Spinal cord (tissue), 10 donors: ENCODE results near the gene CHFR. TPM values are rescaled to one million over a fixed set of nuclear protein-coding genes. Genes with fewer than 3 reads are reported as not detected.
"Not testable (repeated sequence)": the region's sequence is repeated elsewhere in the genome, so short reads cannot be mapped to it uniquely, and the experiment has no call there.

Source experiments
- DNase-seq, 6 donors: peaks; one replicate each; pipeline versions ENCODE4 v3.0.0 to v3.0.0-alpha.2; 2013 to 2015; ENCODE audit warnings: low spot score in 6 of 6, low read depth in 4 of 6
- H3K27ac ChIP-seq: one replicate; pipeline ENCODE4 v1.5.1; 2013; ENCODE audit warnings: low read depth, low read length, control low read depth
- H3K27me3 ChIP-seq: one replicate; pipeline ENCODE4 v1.6.1; 2013; ENCODE audit warnings: low read length; ENCODE audit not compliant: control insufficient read depth, insufficient read depth
- H3K36me3 ChIP-seq: one replicate; pipeline ENCODE4 v1.6.1; 2013; ENCODE audit warnings: low read length; ENCODE audit not compliant: control insufficient read depth, insufficient read depth
- H3K4me1 ChIP-seq: one replicate; pipeline ENCODE4 v1.6.1; 2013; ENCODE audit warnings: low read length; ENCODE audit not compliant: control insufficient read depth, insufficient read depth
- H3K4me3 ChIP-seq: one replicate; pipeline ENCODE4 v1.5.1; 2013; ENCODE audit warnings: low read depth, low read length, control low read depth
- H3K9me3 ChIP-seq: one replicate; pipeline ENCODE4 v1.6.1; 2013; ENCODE audit warnings: low read length; ENCODE audit not compliant: control insufficient read depth, insufficient read depth
- WGBS: methylation state at CpG from one replicate; pipeline ENCODE4 v1.1.5; 2013; ENCODE audit warnings: missing lambda C conversion rate; ENCODE audit not compliant: insufficient coverage; 5-methylcytosine and 5-hydroxymethylcytosine counted together
- polyA plus RNA-seq, 2 donors: library from polyadenylated mRNA; unstranded; fragments of 120-200 nt; gene quantifications; one replicate each; pipeline ENCODE4 v1.2.1, GENCODE V29; 2013; ENCODE audit not compliant: insufficient read length in 2 of 2
- total RNA-seq, 2 donors: library from RNA; depleted of rRNA in 1 of 2; stranded (reverse); fragments of 120-200 nt in 1 of 2; fragments of >200 nt in 1 of 2; gene quantifications; one replicate each; pipeline versions ENCODE4 v1.2.3 to v1.2.4, GENCODE V29; 2013 to 2014
- donor health status: healthy.

The CHFR gene
- total and polyA plus RNA-seq, 4 donors, result 20.9 to 58.6 (median 30.7) TPM

DNA sequence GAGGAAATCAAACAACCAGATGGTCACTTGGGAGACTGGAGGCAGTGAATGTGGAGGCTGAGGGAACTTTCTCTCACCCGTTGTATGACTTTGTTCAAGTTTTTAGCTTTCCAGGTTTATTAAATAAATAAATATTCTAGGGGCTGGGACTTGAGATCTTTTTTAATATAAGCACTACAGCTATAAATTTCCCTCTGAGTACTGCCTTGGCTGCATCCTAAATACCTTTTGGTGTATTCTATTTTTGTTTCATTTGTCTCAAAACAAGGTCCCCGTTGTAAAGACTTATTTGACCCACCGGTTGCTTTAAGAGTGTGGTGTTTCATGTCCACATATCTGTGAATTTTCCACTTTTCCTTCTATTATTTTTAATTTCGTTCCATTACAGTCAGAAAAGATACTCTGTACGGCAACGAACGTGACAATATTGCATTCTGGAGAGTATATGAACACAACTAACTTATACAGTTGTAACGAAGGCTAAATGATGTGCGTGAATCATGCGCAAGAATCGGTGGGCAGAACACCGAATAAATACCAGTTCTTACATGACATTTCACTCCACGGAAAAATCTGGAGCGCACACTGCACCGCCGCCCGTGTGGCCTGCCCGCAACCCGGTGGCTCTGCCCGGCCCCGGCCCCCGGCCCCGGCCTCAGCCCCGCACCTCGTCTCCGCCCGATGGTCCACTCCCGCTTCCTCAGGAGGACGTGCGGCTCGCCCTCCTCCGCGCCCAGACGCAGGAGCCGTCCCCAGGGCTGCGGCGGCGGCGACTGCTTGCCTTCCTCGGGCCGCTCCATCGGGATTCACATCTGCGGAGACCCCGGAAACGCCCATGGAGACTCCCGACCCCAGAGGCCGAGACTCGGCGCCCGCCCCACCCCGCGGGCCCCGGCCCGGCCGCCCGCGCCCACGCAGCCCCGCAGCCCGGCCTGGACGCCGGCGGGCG is 602 bp downstream of the CHFR start:
- Histone ChIP-seq H3K27ac (no peak overlapping the region), H3K4me1 (peaks cover 3% of the 10 kb centered on the region), H3K9me3 (no peaks in the 10 kb centered on the region), H3K4me3 (peak overlapping the region; percentile 46), H3K27me3 (no peaks in the 10 kb centered on the region), H3K36me3 (peaks cover 14% of the 10 kb centered on the region)
- WGBS, result under 1% methylated on average over 56 of the region's 64 CpGs
- no peak for DNase-seq

GRCh38 chr12:132881818-132882217 is 5.6 kb downstream of the CHFR start:
- 75% methylated on average over 1 of the region's 7 CpGs for WGBS
- Histone ChIP-seq H3K36me3 (peaks cover 30% of the 10 kb centered on the region), H3K4me1 (no peaks in the 10 kb centered on the region), H3K27ac (no peak overlapping the region), H3K27me3 (no peaks in the 10 kb centered on the region), H3K4me3 (no peak overlapping the region), H3K9me3 (no peaks in the 10 kb centered on the region)
- no peak for DNase-seq

DNA sequence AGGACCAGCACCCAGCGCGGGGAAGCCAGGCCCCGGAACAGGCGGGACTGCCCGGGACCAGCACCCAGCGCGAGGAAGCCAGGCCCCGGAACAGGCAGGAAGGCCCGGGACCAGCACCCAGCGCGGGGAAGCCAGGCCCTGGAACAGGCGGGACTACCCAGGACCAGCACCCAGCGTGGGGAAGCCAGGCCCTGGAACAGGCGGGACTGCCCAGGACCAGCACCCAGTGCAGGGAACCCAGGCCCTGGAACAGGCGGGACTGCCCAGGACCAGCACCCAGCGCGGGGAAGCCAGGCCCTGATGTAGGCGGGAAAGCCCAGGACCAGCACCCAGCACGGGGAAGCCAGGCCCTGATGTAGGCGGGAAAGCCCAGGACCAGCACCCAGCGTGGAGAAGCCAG is 12.8 kb downstream of the CHFR start:
- H3K27ac ChIP-seq, DNase-seq, H3K4me1 ChIP-seq, H3K27me3 ChIP-seq, H3K4me3 ChIP-seq, H3K9me3 ChIP-seq: not testable (repeated sequence)
- peaks cover 82% of the 10 kb centered on the region for H3K36me3 ChIP-seq
- WGBS, result 96% methylated on average over 21 of the region's 21 CpGs

DNA sequence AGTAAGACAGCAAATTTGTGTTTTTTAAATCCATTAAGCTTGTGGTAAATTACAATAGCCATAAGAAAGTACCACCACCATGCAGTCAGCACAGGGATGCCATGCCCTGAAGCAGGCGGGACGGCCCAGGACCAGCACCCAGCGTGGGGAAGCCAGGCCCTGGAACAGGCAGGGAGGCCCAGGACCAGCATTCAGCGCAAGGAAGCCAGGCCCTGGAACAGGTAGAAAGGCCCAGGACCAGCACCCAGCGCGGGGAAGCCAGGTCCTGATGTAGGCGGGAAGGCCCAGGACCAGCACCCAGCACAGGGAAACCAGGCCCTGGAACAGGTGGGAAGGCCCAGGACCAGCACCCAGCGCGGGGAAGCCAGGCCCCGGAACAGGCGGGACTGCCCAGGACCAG is 13.2 kb downstream of the CHFR start:
- Histone ChIP-seq H3K36me3 (peaks cover 84% of the 10 kb centered on the region), H3K9me3 (no peaks in the 10 kb centered on the region), H3K4me1 (no peaks in the 10 kb centered on the region), H3K4me3 (no peak overlapping the region), H3K27me3 (no peaks in the 10 kb centered on the region), H3K27ac (no peak overlapping the region)
- no peak for DNase-seq
- WGBS, result 98% methylated on average over 11 of the region's 11 CpGs

DNA sequence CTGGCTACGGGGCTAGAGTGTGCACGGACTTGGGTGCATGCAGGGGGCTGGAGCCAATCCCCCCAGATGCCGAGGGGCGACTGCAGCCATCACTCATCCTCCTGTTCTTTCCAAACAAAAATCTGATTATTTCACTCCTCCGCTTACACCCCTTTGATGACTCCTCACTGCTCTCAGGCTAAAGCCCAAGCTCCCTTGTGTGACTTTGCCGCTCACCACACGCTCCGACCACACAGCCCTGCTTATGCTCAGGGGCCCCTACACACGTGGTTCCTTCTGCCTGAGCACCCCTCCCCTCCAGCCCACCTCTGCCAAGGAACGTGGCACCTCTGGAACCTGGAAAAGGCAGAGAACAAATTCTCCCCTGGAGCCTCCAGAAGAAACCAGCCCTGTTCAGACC is 13.7 kb downstream of the CHFR start:
- H3K27me3 ChIP-seq, result no peaks in the 10 kb centered on the region
- H3K4me3 ChIP-seq, result no peak overlapping the region
- H3K27ac ChIP-seq, result no peak overlapping the region
- H3K36me3 ChIP-seq, result peaks cover 79% of the 10 kb centered on the region
- 88% methylated on average over 10 of the region's 10 CpGs for WGBS
- H3K4me1 ChIP-seq, result no peaks in the 10 kb centered on the region
- no peaks in the 10 kb centered on the region for H3K9me3 ChIP-seq
- DNase-seq, result no peak

DNA sequence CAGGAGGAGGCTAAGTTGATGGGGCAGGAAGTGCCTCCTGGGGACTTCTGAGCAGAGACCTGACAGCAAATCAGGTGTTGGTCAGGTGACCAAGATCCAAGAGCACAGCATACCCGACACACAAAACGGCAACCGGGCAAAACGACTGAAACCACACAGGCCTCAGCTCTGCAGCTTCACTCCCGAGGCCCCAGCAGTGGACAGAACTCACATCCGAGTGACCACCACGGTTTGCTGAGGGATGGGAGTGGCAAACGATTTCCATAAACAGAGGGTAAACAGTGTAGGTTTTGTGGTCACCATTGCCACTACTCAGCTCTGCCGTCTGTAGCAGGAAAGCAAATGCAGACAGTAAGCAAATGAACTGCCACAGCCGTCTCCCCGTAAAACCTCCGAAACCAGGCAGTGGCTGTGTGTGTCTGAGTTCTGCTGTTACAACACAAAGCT is 14.4 kb downstream of the CHFR start:
- peaks cover 79% of the 10 kb centered on the region for H3K36me3 ChIP-seq

GRCh38 chr12:132872073-132872855 is 15.1 kb downstream of the CHFR start:
- Histone ChIP-seq H3K27ac (no peak overlapping the region), H3K4me1 (no peaks in the 10 kb centered on the region), H3K4me3 (no peak overlapping the region), H3K9me3 (no peaks in the 10 kb centered on the region), H3K27me3 (no peaks in the 10 kb centered on the region), H3K36me3 (peaks cover 81% of the 10 kb centered on the region)
- WGBS, result 92% methylated on average over 18 of the region's 21 CpGs
- DNase-seq, result no peak

More for the DNA sequence above, 14.4 kb downstream of the CHFR start:
- Histone ChIP-seq H3K9me3 (no peaks in the 10 kb centered on the region), H3K27me3 (no peaks in the 10 kb centered on the region), H3K27ac (no peak overlapping the region), H3K4me1 (no peaks in the 10 kb centered on the region), H3K4me3 (no peak overlapping the region)
- WGBS, result 82% methylated on average over 12 of the region's 12 CpGs
- DNase-seq, result no peak

- H3K36me3 ChIP-seq, result peaks cover 81% of the 10 kb centered on the region
- no peak for DNase-seq
- H3K27ac ChIP-seq, result no peak overlapping the region
- H3K4me3 ChIP-seq, result no peak overlapping the region
- no peaks in the 10 kb centered on the region for H3K9me3 ChIP-seq
- H3K4me1 ChIP-seq, result no peaks in the 10 kb centered on the region
- 97% methylated on average over 14 of the region's 14 CpGs for WGBS
- no peaks in the 10 kb centered on the region for H3K27me3 ChIP-seq
Observed at GRCh38 chr12:132869551-132869950, 17.9 kb downstream of the CHFR start.

DNA sequence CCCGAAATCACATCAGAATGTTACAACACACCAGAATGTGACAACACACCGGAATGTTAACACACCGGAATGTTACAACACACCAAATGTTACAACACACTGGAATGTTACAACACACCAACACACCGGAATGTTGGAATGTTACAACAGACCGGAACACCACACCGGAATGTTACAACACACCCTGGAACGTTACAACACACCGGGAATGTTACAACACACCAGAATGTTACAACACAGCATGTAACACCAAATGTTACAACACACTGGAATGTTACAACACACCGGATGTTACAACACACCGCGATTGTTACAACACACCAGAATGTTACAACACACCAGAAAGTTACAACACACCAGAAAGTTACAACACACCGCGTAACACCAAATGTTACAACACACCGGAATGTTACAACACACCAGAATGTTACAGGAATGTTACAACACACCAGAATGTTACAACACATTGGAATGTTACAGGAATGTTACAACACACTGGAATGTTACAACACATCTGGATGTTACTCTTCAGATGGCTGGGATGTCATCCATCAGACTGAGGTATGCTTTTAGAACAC is 21.1 kb downstream of the CHFR start:
- H3K9me3 ChIP-seq, result no peaks in the 10 kb centered on the region
- no peak for DNase-seq
- no peak overlapping the region for H3K27ac ChIP-seq
- no peak overlapping the region for H3K4me3 ChIP-seq
- WGBS, result 98% methylated on average over 12 of the region's 14 CpGs
- H3K4me1 ChIP-seq, result no peaks in the 10 kb centered on the region
- H3K27me3 ChIP-seq, result no peaks in the 10 kb centered on the region
- H3K36me3 ChIP-seq, result peaks cover 68% of the 10 kb centered on the region
